Esophagus squamous epithelium (tissue), 4 donors: ENCODE results near the gene PAAF1.

ENCODE experiments used
- POLR2A ChIP-seq, 4 donors: fragments of 450-650 bp; IDR thresholded peaks; one replicate each; pipeline ENCODE4 v1.6.1; 2017; ENCODE audit warnings: antibody characterized with exemption in 4 of 4, mild to moderate bottlenecking in 4 of 4, moderate library complexity in 3 of 4
- TF ChIP-seq, protein P1 (sequence below), 6 experiments: fragments of 450-650 bp in 4 of 6; fragments of 200-600 bp in 2 of 6; sonication (generic) in 2 of 6; IDR thresholded peaks; one replicate each; pipeline ENCODE4 v1.5.1; 2016 to 2019; ENCODE audit warnings: antibody characterized with exemption in 6 of 6, mild to moderate bottlenecking in 4 of 6, moderate library complexity in 4 of 6

DNA sequence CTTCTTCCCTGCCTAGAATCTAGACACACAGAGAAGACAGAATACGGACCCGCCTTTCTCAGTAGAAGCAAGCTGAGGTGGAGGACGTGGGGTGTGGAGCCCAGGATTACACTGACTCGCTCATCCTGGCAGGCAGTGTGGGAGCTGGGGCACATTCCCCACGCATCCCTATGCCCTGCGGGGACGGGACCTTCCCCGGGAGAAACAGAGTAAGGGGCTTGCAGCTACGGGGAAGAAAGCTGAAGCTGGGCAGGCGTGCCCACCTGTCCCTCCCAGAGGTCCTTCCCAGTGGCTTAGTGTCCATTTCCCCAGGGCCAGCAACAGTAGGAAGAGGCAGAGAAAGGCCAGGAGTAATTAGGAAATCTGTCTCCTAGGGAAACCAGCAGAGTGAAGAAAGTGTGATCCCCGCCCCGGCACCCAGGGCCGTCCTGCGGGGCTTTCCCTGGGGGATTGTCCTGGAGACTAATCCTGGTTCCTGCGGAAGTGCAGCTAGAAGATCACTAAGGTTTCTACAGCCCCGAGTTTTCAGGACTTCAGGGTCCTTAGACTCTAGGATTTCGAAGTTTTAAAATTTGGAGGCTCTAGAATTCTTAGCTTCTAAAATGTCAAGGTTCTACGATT is 81.8 kb downstream of the PAAF1 start:
- TF ChIP-seq POLR2A (IDR thresholded peaks at IDR 0.05), result no peak
- TF ChIP-seq, protein P1, sequence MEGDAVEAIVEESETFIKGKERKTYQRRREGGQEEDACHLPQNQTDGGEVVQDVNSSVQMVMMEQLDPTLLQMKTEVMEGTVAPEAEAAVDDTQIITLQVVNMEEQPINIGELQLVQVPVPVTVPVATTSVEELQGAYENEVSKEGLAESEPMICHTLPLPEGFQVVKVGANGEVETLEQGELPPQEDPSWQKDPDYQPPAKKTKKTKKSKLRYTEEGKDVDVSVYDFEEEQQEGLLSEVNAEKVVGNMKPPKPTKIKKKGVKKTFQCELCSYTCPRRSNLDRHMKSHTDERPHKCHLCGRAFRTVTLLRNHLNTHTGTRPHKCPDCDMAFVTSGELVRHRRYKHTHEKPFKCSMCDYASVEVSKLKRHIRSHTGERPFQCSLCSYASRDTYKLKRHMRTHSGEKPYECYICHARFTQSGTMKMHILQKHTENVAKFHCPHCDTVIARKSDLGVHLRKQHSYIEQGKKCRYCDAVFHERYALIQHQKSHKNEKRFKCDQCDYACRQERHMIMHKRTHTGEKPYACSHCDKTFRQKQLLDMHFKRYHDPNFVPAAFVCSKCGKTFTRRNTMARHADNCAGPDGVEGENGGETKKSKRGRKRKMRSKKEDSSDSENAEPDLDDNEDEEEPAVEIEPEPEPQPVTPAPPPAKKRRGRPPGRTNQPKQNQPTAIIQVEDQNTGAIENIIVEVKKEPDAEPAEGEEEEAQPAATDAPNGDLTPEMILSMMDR (IDR thresholded peaks at IDR 0.05), result no peak
